NK-92 treated with Interleukin-12 subunit alpha and Interleukin-12 subunit beta, amount 100 ng/mL, for 24 hours (cell line): ENCODE data around the gene PKP4.

Experiments
- DNase-seq: peaks from one replicate; lab custom pipeline; 2025; lab: John Stamatoyannopoulos, UW

PKP4 gene

DNA sequence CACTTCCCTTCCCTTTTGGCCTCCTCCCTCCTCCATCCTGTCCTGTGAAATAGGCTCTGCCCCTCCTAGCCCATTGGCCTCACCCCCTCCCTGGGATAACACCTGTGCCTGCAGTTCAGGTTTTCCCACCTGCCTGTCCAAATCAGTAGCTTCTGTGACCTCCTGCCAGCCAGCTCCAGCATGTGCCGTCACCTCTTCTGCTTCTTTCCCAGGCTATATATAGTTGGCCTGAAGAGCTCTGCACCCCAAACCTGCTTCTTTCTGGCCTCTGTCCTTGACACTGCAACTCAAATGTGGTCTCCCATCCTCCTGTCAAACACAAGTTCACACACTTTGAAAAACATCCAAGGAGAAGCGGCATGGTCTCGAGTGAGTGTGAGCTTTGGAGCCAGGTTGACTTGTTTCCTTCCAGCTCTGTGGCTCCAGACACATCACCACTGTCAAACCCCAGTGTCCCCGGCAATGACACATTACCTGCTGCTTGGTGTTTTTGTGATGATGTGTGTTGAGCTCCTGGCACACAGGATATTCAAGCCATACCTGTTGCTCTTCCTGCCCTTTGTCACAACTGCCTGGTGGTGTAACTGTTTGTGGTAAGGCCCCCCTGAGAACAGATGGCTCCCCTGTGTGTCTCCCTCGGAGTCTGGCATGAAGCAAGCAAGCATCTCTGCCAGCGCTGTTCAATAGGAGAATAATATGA is 194.8 kb downstream of the PKP4 start:
- no peak for DNase-seq

- no peak for DNase-seq
Observed at GRCh38 chr2:158655628-158656027, 198.9 kb downstream of the PKP4 start.

DNA sequence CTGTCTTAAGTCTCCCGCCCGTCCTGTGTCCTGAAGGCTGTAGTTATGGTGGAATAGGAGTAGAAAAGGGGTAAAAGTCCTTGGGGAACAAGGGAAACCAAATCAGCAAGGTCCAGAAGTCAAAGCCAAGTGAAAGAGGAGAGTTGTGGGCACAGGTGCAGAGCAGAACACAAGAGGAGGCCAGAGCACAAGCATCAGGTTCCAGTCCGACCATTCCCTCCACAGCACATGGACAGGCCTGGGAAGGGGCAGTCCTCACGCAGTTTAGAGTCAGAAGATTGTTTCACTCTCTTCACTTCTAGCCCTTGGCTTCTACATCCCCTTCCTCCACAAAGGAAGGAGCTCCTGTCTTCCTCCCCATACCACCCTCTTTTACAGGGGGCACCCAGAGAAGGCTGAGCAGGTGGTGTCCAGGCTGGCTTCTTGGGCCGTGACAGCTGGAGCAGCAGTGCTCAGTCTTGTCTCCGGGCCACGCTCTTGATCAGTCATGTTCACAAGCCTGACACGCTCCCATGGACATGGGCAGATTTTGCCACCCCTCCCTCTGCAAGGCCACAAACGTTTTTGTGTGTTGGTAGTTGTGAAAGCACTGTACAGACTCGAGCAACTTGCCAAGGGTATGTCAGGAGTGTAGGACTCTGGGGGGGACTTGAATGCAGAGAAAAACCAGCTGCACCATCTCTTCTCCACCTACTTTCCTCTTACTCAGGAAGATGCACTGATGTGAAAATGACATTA is 199.9 kb downstream of the PKP4 start:
- DNase-seq = no peak

DNA sequence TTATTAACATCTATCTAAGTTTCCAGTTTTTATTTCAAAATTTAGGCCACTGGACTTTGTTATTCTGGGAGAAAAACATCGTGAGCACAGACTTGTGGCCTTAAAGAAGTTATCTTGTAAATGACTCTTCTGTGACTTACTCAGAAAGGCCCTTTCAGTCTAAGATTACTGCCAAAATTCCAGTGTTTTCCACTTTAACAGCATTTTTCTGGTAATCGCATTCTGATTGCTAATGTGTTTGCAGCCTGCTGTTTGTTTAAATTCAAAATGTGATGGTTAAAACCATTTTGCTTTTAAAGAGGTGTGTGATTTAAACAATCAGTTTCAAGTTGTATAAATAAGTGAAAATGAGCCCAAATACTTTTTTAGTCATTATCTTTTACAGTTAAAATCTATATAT is 201.6 kb downstream of the PKP4 start:
- no peak for DNase-seq

- DNase-seq = no peak
Observed at GRCh38 chr2:158659483-158659882, 202.7 kb downstream of the PKP4 start.

DNA sequence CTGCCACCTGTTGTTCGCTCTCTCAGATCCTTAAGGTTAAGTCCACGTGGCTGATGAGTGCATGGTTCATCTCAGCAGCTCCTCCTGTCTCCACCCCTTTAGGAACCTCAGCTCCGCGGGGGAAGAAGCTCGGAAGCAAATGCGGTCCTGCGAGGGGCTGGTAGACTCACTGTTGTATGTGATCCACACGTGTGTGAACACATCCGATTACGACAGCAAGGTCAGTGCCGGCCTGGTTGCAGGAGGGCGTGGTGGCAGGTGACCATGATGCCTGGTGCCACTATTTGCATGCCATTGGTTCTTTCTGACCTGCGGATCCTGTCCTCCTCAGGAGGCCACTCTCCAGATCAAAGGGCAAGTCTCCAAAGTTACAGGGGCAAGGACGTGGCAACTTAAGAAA is 204.5 kb downstream of the PKP4 start:
- no peak for DNase-seq

- no peak for DNase-seq
Observed at GRCh38 chr2:158662421-158662820, 205.7 kb downstream of the PKP4 start.

DNA sequence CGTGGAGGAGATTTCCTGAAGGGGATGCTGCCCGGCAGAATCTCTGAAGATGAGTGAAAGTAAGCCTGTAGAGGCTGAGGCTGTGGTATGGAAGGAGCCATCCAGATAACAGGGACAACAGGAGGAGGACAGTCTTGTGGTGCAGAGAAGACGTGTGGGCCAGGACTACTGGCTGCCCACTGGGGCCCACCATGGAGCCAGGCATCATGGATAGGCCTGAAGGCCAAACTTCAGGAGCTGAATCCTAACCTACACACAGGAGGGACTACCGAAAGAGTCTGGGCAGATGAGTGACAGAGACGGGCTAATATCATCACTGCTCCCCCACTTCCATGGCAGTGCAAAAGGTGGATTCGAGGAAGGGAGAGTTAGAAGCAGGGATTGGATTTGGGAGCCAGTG is 207.0 kb downstream of the PKP4 start:
- no peak for DNase-seq

GRCh38 chr2:158664987-158665386 is 208.2 kb downstream of the PKP4 start:
- no peak for DNase-seq

DNA sequence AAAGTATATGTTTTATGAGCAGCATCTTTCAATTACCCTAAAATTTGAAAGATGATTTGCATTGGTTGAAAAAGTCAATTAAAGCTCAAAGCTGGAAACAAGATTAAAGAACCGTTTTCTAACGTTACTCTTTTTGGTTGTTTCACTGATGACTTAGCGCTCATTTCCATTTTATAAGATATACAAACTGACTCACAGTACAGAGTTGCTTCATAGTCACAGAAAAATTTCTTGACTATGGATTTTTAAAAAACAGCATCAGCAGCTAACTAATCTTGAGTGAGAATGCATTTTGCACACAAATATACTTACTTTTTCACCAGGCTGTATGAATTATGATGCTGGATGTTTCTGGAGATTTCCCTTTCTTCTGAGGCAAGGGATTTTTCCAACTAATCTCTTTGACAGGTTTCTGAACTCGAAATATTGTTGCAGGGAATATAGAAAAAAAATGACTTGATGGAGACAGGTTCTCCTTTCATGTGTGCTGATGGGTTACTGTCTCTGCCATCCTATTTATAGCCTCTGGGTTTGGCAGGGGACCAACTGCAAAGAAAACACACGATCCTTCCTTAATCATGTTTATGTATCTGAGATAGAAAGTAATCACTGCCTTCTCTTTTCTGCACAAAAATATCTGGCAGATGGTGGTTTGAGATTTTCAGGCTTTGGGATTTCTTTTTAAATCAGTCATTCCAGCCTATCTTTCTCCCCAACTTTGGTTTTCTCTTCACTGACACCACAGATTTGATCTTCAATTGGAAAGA is 209.0 kb downstream of the PKP4 start:
- no peak for DNase-seq

GRCh38 chr2:158666969-158667368 is 210.2 kb downstream of the PKP4 start:
- no peak for DNase-seq

DNA sequence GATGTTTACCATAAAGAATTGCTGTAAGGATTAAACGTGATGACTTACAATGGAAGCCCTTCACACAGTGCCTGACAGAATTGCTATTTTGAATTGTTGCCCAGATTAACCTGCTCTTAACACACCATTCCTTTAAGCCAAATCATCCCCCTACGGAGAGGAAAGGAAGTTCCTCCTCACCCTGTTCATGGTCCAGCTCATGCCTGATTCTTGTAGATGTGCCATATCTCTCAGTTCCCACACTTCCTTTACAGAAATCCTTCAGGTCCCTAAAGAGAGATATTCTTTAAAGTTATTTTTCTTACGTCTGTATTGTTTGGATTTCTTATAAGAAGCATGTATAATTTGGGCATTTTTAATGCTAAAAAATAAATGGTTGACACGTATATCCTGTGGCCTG is 210.8 kb downstream of the PKP4 start:
- no peak for DNase-seq

DNA sequence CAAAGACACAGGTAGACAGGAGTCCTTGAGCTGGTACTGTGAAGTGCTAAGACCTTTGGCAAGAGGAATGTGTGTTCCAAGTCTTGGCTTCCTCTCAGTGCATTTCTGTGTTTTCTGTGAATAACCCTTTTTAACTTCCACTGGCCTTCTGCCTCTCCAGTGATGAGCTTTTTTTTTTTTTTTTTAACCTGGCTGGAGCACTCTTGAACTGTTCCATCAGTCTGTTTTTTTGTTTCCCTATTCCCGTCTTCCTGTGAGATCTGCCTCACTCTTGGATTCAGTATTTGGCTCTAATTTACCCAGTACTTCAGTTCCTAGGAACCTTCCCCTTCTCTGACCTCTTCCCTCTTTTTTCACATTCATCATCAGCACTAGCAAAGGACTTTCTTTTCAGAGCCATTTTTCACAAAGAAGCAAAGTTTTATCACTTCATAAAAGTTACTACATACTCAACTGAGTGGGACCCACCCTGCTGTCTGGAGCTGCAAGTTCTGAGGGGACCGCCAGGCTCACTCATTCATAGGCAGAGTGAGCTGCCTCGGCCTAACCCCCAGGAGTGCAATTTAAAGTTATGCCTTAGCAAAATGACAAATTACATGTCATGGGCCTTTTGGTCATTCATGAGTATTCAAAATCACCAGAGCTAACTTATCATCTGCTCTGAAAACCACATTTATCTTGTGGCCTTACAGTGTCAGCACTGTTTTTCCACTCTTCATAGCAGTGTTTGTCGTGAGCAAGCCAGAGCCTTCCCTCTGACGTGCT is 211.4 kb downstream of the PKP4 start:
- no peak for DNase-seq

- no peak for DNase-seq
Observed at GRCh38 chr2:158670292-158670691, 213.5 kb downstream of the PKP4 start.

GRCh38 chr2:158671360-158672245 is 214.9 kb downstream of the PKP4 start:
- no peak for DNase-seq

- no peak for DNase-seq
Observed at GRCh38 chr2:158676295-158676694, 219.5 kb downstream of the PKP4 start.

GRCh38 chr2:158676696-158677095 is 219.9 kb downstream of the PKP4 start:
- DNase-seq = no peak

DNA sequence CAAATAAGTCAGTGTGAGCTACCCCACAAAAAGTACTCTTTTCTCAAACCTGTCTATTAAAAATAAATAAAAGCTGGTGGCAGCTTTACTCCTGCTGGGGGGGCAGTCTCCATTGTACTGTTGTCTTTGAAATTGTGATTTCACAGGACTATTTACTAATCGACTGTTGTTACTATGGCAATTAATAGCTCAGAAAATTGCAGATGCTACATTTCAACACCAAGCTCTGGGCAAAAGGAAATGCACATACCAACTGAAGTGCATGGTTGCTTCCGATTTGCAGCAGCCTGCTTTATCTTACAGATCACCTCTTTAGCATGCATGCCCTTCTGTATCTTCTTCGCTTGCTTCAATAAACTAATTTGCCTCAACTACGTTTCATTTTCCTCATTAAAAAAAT is 220.8 kb downstream of the PKP4 start:
- DNase-seq = no peak

DNA sequence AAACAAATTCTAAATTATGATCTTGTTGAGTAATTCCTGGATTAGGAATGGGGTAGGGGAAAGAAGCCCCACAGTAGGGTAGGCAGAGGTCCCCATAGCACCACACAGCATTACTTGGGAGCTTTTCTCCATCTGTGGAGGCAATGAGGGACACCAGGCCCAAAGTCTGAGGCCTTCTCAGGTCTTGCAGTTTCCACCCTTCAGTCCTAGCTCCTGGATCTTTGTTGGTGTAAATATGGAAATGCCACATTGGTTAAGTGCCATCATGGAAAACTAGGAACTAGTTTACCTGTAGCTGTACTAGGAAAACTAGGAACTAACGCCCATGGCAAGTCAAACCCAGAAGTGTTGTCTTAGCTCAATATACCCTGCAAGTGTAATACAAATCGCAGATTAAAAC is 225.1 kb downstream of the PKP4 start:
- DNase-seq = no peak

- DNase-seq = no peak
Observed at GRCh38 chr2:158685646-158686045, 228.9 kb downstream of the PKP4 start.

- DNase-seq = no peak
Observed at GRCh38 chr2:158686210-158686691, 229.5 kb downstream of the PKP4 start.
